PC-3 (cell line): ENCODE results near the gene NCDN.

Source experiments
- CTCF ChIP-seq: fragments of 300-600 bp; sonication (generic); conservative IDR thresholded peaks from 2 replicates; pipeline ENCODE4 v1.5.1; 2017; ENCODE audit warnings: antibody characterized with exemption, low read depth, mild to moderate bottlenecking, low read length
- EZH2 ChIP-seq: fragments of 300-600 bp; sonication (generic); IDR thresholded peaks from one replicate; pipeline ENCODE4 v1.6.1; 2017; ENCODE audit warnings: antibody characterized with exemption, mild to moderate bottlenecking, low read length; ENCODE audit not compliant: unreplicated experiment
- EZH2phosphoT487 ChIP-seq: fragments of 300-600 bp; sonication (generic); IDR thresholded peaks from 2 replicates; pipeline ENCODE4 v1.6.1; 2018; ENCODE audit warnings: mild to moderate bottlenecking, antibody characterized with exemption, low read length, borderline replicate concordance

GRCh38 chr1:35573198-35574124 is 15.9 kb downstream of the NCDN start, which contains the start of gene TFAP2E:
- TF ChIP-seq CTCF = no peak
- TF ChIP-seq EZH2 = no peak
- TF ChIP-seq EZH2phosphoT487 = no peak
